Neural cell (in vitro differentiated cells): ENCODE measurements around the gene CLEC4C. TPM values are rescaled to one million over a fixed set of nuclear protein-coding genes. Genes with fewer than 3 reads are reported as not detected.

Experiments
- H2AFZ ChIP-seq: fragments of 200-600, 300-800 bp; sonication (generic), shearing (Covaris generic); 2 replicates; pipeline ENCODE4 v1.6.0; 2014; ENCODE audit warnings: low read depth, mild to moderate bottlenecking, antibody characterized with exemption, low read length, moderate library complexity
- H3F3A ChIP-seq: fragments of 200-600 bp; shearing (Covaris generic); 2 replicates; pipeline ENCODE4 v1.6.1; 2016; ENCODE audit warnings: mild to moderate bottlenecking, moderate library complexity, mixed read lengths, antibody characterized with exemption, low read length; ENCODE audit not compliant: insufficient read depth, poor library complexity, severe bottlenecking
- H3K27ac ChIP-seq: fragments of 200-600, 300-800 bp; sonication (generic), shearing (Covaris generic); 2 replicates; pipeline ENCODE4 v1.5.1; 2014; ENCODE audit warnings: mild to moderate bottlenecking, low read length, moderate library complexity
- H3K27me3 ChIP-seq: fragments of 300-800, 200-600 bp; sonication (generic), shearing (Covaris generic); 2 replicates; pipeline ENCODE4 v1.6.0; 2014; ENCODE audit warnings: mild to moderate bottlenecking, low read depth, low read length, moderate library complexity; ENCODE audit not compliant: insufficient read depth
- H3K36me3 ChIP-seq: fragments of 300-800, 200-600 bp; sonication (generic), shearing (Covaris generic); 2 replicates; pipeline ENCODE4 v1.5.1; 2014; ENCODE audit warnings: mild to moderate bottlenecking, antibody characterized with exemption, low read length, moderate library complexity; ENCODE audit not compliant: insufficient read depth
- H3K4me2 ChIP-seq: fragments of 300-800, 200-600 bp; sonication (generic), shearing (Covaris generic); 2 replicates; pipeline ENCODE4 v1.6.0; 2014; ENCODE audit warnings: mild to moderate bottlenecking, low read length
- H3K4me3 ChIP-seq: fragments of 300-800, 200-600 bp; sonication (generic), shearing (Covaris generic); 2 replicates; pipeline ENCODE4 v1.5.1; 2014; ENCODE audit warnings: mild to moderate bottlenecking, low read length, moderate library complexity
- H3K79me2 ChIP-seq: fragments of 200-600 bp; shearing (Covaris generic); replicated peaks from 2 replicates; pipeline ENCODE4 v1.6.0; 2014; ENCODE audit warnings: mild to moderate bottlenecking, low read length, moderate library complexity; ENCODE audit not compliant: insufficient read depth
- H3K9ac ChIP-seq: fragments of 300-800, 200-600 bp; sonication (generic), shearing (Covaris generic); 2 replicates; pipeline ENCODE4 v1.6.1; 2016; ENCODE audit warnings: mild to moderate bottlenecking, low read length, mixed read lengths
- H3K9me2 ChIP-seq: fragments of 200-600 bp; shearing (Covaris generic); 2 replicates; pipeline ENCODE4 v1.6.1; 2016; ENCODE audit warnings: mild to moderate bottlenecking, low read length, mixed read lengths; ENCODE audit not compliant: insufficient read depth
- H3K9me3 ChIP-seq: fragments of 200-600, 300-800 bp; sonication (generic), shearing (Covaris generic); 2 replicates; pipeline ENCODE4 v1.6.1; 2016; ENCODE audit warnings: mild to moderate bottlenecking, mixed run types, low read length, moderate library complexity, mixed read lengths
- H4K20me1 ChIP-seq: fragments of 200-600 bp; shearing (Covaris generic); 2 replicates; pipeline ENCODE4 v1.6.1; 2016; ENCODE audit warnings: mild to moderate bottlenecking, mixed run types; ENCODE audit not compliant: insufficient read depth
- CTCF ChIP-seq: fragments of 450-650 bp; IDR thresholded peaks from 2 replicates; pipeline ENCODE4 v1.5.1; 2014; ENCODE audit warnings: antibody characterized with exemption, mild to moderate bottlenecking, moderate library complexity; ENCODE audit not compliant: poor library complexity, severe bottlenecking
- EP300 ChIP-seq: fragments of 450-650 bp; conservative IDR thresholded peaks from 2 replicates; pipeline ENCODE4 v1.6.1; 2014; ENCODE audit warnings: antibody characterized with exemption, mild to moderate bottlenecking, moderate library complexity; ENCODE audit not compliant: poor library complexity, severe bottlenecking
- EZH2 ChIP-seq: fragments of 200-600, 300-800 bp; shearing (Covaris generic), sonication (generic); IDR thresholded peaks from 2 replicates; pipeline ENCODE4 v1.6.1; 2014; ENCODE audit warnings: antibody characterized with exemption, low read length, borderline replicate concordance, mild to moderate bottlenecking; ENCODE audit not compliant: insufficient read depth, poor library complexity, severe bottlenecking
- MXI1 ChIP-seq: fragments of 450-650 bp; conservative IDR thresholded peaks from 2 replicates; pipeline ENCODE4 v1.6.1; 2014; ENCODE audit warnings: antibody characterized with exemption, mild to moderate bottlenecking; ENCODE audit not compliant: poor library complexity, severe bottlenecking
- POLR2AphosphoS5 ChIP-seq: IDR thresholded peaks from 2 replicates; pipeline ENCODE4 v1.6.1; 2012
- RAD21 ChIP-seq: fragments of 450-650 bp; conservative IDR thresholded peaks from 2 replicates; pipeline ENCODE4 v1.6.1; 2014; ENCODE audit warnings: antibody characterized with exemption, mild to moderate bottlenecking, moderate library complexity
- REST ChIP-seq: IDR thresholded peaks from 2 replicates; pipeline ENCODE4 v1.6.1; 2012; ENCODE audit warnings: borderline replicate concordance
- SMC3 ChIP-seq: fragments of 450-650 bp; conservative IDR thresholded peaks from 2 replicates; pipeline ENCODE4 v1.6.1; 2014; ENCODE audit warnings: antibody characterized with exemption, mild to moderate bottlenecking, moderate library complexity; ENCODE audit not compliant: poor library complexity
- TAF1 ChIP-seq: IDR thresholded peaks from 2 replicates; pipeline ENCODE4 v1.6.1; 2012; ENCODE audit warnings: low read depth
- polyA plus RNA-seq: library from polyadenylated mRNA; depleted of rRNA; stranded (reverse); fragments of >200 nt; gene quantifications from 2 replicates; pipeline ENCODE4 v1.2.3, GENCODE V29; 2014

CLEC4C gene
- polyA plus RNA-seq, 1 donor from 2014 or later, result not detected

GRCh38 chr12:7788294-7788660, 41.1 kb upstream of the CLEC4C start:
- Histone ChIP-seq H3K9me3 (no peaks in the 10 kb centered on the region), H3K4me2 (no peak overlapping the region), H3K9ac (no peak overlapping the region), H2AFZ (no peak overlapping the region), H3K36me3 (no peaks in the 10 kb centered on the region), H3K27me3 (no peaks in the 10 kb centered on the region), H3K9me2 (no peaks in the 10 kb centered on the region), H3F3A (no peaks in the 10 kb centered on the region), H3K27ac (no peak overlapping the region), H3K4me3 (no peak overlapping the region), H3K79me2 (no peaks in the 10 kb centered on the region), H4K20me1 (no peaks in the 10 kb centered on the region)
- TF ChIP-seq TAF1 (no peak), SMC3 (no peak), CTCF (no peak), EZH2 (no peak), POLR2AphosphoS5 (no peak), REST (no peak), MXI1 (no peak)

- H3K4me3 ChIP-seq, result no peak overlapping the region
- no peaks in the 10 kb centered on the region for H3K79me2 ChIP-seq
- H3K27me3 ChIP-seq, result no peaks in the 10 kb centered on the region
- H3K9me3 ChIP-seq, result no peaks in the 10 kb centered on the region
- H3K27ac ChIP-seq, result no peak overlapping the region
- no peaks in the 10 kb centered on the region for H3F3A ChIP-seq
- no peak overlapping the region for H3K9ac ChIP-seq
- no peak overlapping the region for H2AFZ ChIP-seq
- no peaks in the 10 kb centered on the region for H3K36me3 ChIP-seq
- TF ChIP-seq SMC3 (no peak), RAD21 (no peak), REST (no peak), MXI1 (no peak), EP300 (no peak), POLR2AphosphoS5 (no peak), CTCF (no peak), TAF1 (no peak), EZH2 (no peak)
- H3K4me2 ChIP-seq, result no peak overlapping the region
- no peaks in the 10 kb centered on the region for H4K20me1 ChIP-seq
- H3K9me2 ChIP-seq, result no peaks in the 10 kb centered on the region
Observed at GRCh38 chr12:7787574-7788293, 40.6 kb upstream of the CLEC4C start.
